BE2C (cell line): Measurements from ENCODE around the gene S100A3.
A peak's percentile ranks its signal among the peaks of the same experiment; 100 is the strongest.

Experiments
- DNase-seq: peaks from one replicate; pipeline ENCODE4 v3.0.0-alpha.2; 2020
- H3K27me3 ChIP-seq: fragments of 250-450 bp; sonication (Bioruptor Pico); 2 replicates; pipeline ENCODE4 v1.5.1; 2020; ENCODE audit warnings: mild to moderate bottlenecking
- H3K36me3 ChIP-seq: fragments of 250-450 bp; sonication (Bioruptor Pico); 2 replicates; pipeline ENCODE4 v1.5.1; 2020; ENCODE audit warnings: mild to moderate bottlenecking
- H3K4me1 ChIP-seq: fragments of 250-450 bp; sonication (Bioruptor Pico); 2 replicates; pipeline ENCODE4 v1.5.1; 2020
- H3K4me3 ChIP-seq: 2 replicates; pipeline ENCODE4 v1.5.1; 2011; ENCODE audit warnings: low read depth, low read length
- H3K9me3 ChIP-seq: fragments of 250-450 bp; sonication (Bioruptor Pico); 2 replicates; pipeline ENCODE4 v1.5.1; 2020
- CTCF ChIP-seq: IDR thresholded peaks from 2 replicates; pipeline ENCODE4 v1.5.1; 2012; ENCODE audit warnings: mild to moderate bottlenecking, low read depth, low read length

S100A3 gene

DNA sequence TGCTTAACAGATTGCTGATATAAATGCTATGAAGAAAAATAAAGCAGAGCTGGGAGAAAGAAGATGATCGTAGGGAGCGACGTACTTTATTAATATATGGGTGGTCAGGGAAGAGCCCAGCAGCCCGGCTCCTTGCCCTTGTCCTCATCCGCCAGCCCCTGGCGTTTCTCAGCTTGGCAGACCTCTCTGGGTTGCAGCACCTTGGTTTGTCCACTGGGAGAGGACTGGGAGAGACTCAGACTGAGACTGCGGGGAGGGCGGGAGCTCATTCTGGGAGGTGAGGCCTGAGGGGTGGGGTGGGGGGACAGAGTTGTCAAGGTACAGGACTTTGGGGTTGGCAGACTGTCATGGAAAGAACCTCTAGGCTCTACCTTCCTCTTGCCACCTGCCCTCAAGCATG, 3.3 kb upstream of the S100A3 start:
- Histone ChIP-seq H3K4me1 (peaks cover 30% of the 10 kb centered on the region), H3K36me3 (no peaks in the 10 kb centered on the region), H3K9me3 (no peaks in the 10 kb centered on the region), H3K27me3 (no peaks in the 10 kb centered on the region), H3K4me3 (no peak overlapping the region)
- DNase-seq: no peak
- TF ChIP-seq CTCF: no peak

DNA sequence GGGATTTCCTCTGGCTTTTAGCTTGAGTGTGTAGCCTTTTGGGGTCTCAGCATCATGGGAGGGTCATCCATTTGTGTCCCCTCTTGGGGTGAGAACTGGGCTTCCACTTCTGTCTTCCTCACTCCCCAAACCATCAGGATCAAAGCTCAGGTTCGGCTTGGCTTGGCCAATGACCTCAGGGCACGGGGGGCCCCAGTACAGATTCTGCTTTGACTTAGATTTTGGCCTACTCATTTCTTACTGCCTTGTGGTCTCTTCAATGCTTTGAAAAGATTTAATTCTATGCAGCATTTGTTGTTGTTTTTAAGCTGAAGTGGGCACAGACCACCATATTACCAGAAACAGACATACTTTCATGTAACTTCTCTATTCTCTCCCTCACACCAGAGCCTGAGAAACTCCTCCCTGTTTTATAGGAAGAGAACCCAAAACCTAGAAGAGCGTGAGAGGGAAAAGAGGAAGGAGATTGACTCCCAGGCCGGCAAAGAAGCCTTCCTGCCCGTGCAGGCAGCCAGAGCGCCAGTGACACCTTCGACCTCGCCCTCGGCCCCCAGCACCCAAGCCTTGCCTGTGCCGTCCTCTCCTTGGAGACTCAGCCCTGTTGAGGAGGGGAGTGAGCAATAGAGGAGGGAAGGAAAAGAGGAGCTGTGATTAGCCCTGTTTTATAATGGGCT, 1.9 kb upstream of the S100A3 start:
- no peak overlapping the region for H3K4me3 ChIP-seq
- H3K36me3 ChIP-seq: no peaks in the 10 kb centered on the region
- H3K9me3 ChIP-seq: no peaks in the 10 kb centered on the region
- TF ChIP-seq CTCF: no peak
- DNase-seq: no peak
- peaks cover 30% of the 10 kb centered on the region for H3K4me1 ChIP-seq
- H3K27me3 ChIP-seq: no peaks in the 10 kb centered on the region

DNA sequence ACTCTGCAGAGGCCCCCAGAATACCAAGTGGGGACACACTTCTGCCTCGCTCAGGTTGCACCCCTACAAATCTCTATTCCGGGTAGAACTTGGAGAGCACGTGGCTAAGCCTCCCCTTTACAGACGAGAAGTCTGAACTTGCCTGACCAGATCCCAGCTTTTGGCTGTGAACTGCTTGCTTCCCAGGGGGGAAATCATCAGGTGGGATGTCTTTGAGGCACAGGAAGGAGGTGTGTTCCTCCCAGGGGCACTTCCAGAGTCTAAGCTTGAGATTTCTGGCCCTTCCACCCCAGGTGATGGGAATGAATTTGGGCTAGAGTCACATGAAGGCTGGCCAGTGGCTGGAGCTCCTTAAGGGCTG, 1.3 kb upstream of the S100A3 start:
- no peaks in the 10 kb centered on the region for H3K27me3 ChIP-seq
- H3K4me3 ChIP-seq: no peak overlapping the region
- H3K9me3 ChIP-seq: no peaks in the 10 kb centered on the region
- no peaks in the 10 kb centered on the region for H3K36me3 ChIP-seq
- no peak for TF ChIP-seq CTCF
- peaks cover 35% of the 10 kb centered on the region for H3K4me1 ChIP-seq
- no peak for DNase-seq

GRCh38 chr1:153549741-153550397, 811 bp upstream of the S100A3 start:
- Histone ChIP-seq H3K36me3 (no peaks in the 10 kb centered on the region), H3K4me3 (no peak overlapping the region), H3K4me1 (peaks cover 38% of the 10 kb centered on the region), H3K9me3 (no peaks in the 10 kb centered on the region), H3K27me3 (no peaks in the 10 kb centered on the region)
- no peak for DNase-seq
- no peak for TF ChIP-seq CTCF

DNA sequence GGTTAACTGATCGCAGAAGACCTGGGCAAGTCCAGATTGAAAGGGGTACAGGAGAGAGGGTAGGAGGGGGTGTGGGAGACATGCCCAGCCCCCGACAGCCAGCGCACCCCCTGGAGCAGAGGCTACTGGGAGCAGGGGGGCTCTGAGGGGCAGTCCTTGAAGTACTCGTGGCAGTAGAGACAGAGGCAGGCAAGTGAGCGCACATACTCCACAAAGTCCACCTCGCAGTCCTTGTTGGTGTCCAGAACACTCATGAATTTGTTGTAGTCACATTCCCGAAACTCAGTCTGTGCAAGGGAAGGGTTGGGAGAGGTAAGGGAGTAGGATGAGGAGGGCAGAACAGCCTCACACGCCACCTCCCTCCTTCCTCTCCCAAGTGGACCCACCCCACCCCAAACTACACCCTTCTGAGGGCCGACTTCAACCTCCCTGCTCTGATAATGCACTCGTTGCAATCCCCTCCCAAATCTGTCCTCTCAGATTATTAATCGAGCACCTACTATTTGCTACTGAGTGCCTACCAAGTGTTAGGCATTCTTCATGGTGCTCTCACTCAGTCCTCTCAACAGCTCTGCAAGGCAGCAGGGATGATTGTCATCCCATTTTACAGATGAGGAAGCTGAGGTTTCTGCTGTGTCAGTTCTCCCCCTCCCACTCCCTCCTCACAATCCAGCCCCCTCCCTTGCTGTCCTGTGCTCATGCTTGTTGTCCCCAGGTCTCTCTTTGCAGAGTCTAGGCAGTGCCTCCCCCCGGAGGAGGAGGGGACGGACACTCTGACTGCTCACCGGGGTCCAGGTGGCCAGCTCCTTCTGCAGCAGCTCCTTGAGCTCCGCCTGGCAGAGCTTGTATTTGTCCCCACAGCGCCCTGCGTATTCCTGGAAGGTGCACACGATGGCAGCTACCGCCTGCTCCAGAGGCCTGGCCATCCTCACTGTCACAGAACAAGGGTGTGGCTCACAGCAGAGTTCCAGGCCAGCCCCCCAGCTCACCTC, 1.2 kb downstream of the S100A3 start:
- TF ChIP-seq CTCF: no peak
- H3K9me3 ChIP-seq: no peaks in the 10 kb centered on the region
- H3K4me1 ChIP-seq: peaks cover 42% of the 10 kb centered on the region
- no peaks in the 10 kb centered on the region for H3K27me3 ChIP-seq
- DNase-seq: peak; percentile 44
- H3K4me3 ChIP-seq: no peak overlapping the region
- H3K36me3 ChIP-seq: no peaks in the 10 kb centered on the region
